T follicular helper cell (primary cell): ENCODE measurements around the gene AGAP5.

Source experiments
- DNase-seq: peaks from one replicate; pipeline ENCODE4 v3.0.0-alpha.2; 2020; ENCODE audit warnings: low read depth

Gene AGAP5

GRCh38 chr10:73625884-73626752 lies 71.8 kb downstream of the AGAP5 start:
- DNase-seq = peak; percentile 93

GRCh38 chr10:73625004-73625883 lies 72.7 kb downstream of the AGAP5 start:
- DNase-seq = no peak
